ENCODE results near the gene COX8C. TPM values are rescaled to one million over a fixed set of nuclear protein-coding genes. Genes with fewer than 3 reads are reported as not detected.

The COX8C gene
- total RNA-seq, 1 experiment from 2014 or later = not detected

DNA sequence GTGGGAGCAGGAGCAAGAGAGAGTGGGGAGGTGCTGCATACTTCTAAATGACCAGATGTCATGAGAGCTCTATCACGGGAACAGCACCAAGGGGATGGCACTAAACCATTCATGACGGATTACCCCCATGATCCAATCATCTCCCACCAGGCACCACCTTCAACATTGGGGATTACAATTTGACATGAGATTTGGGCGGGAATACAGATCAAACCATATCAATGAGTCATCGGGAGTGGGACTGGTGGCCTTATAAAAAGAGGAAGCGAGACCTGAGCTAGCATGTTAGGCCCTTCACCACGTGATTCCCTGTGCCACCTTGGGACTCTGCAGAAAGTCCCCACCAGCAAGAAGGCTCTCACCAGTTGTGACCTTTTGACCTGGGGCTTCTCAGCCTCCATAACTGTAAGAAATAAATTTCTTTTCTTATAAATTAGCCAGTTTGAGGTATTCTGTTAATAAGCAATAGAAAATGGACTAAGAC, 28.7 kb downstream of the COX8C start:
- ATAC-seq (no peak), DNase-seq (ENCODE audit: low read depth, low spot score) (no peak)
- Histone ChIP-seq H3K9me3 (ENCODE audit: control insufficient read depth, insufficient read depth, low read depth, low read length) (no peaks in the 10 kb centered on the region), H3K27ac (ENCODE audit: low read length) (no peak overlapping the region), H3K36me3 (ENCODE audit: control insufficient read depth, insufficient read depth, low read length) (no peaks in the 10 kb centered on the region), H3K4me3 (ENCODE audit: low read depth in 2 of 2, low read length in 2 of 2) (no peak overlapping the region), H3K4me1 (ENCODE audit: control insufficient read depth, insufficient read depth, low read length) (no peaks in the 10 kb centered on the region), H3K27me3 (ENCODE audit: control insufficient read depth, insufficient read depth, low read length) (peaks cover 5% of the 10 kb centered on the region; the same call in 1 of the 2 replicates)
- TF ChIP-seq TCF7L2 (IDR thresholded peaks at IDR 0.05; ENCODE audit: low read depth, low read length) (no peak), POLR2AphosphoS5 (IDR thresholded peaks at IDR 0.05; ENCODE audit: low read depth, low read length) (no peak), SIN3A (IDR thresholded peaks at IDR 0.05; ENCODE audit: borderline replicate concordance, insufficient read depth, low read depth, low read length) (no peak)
- TF ChIP-seq, protein P1, sequence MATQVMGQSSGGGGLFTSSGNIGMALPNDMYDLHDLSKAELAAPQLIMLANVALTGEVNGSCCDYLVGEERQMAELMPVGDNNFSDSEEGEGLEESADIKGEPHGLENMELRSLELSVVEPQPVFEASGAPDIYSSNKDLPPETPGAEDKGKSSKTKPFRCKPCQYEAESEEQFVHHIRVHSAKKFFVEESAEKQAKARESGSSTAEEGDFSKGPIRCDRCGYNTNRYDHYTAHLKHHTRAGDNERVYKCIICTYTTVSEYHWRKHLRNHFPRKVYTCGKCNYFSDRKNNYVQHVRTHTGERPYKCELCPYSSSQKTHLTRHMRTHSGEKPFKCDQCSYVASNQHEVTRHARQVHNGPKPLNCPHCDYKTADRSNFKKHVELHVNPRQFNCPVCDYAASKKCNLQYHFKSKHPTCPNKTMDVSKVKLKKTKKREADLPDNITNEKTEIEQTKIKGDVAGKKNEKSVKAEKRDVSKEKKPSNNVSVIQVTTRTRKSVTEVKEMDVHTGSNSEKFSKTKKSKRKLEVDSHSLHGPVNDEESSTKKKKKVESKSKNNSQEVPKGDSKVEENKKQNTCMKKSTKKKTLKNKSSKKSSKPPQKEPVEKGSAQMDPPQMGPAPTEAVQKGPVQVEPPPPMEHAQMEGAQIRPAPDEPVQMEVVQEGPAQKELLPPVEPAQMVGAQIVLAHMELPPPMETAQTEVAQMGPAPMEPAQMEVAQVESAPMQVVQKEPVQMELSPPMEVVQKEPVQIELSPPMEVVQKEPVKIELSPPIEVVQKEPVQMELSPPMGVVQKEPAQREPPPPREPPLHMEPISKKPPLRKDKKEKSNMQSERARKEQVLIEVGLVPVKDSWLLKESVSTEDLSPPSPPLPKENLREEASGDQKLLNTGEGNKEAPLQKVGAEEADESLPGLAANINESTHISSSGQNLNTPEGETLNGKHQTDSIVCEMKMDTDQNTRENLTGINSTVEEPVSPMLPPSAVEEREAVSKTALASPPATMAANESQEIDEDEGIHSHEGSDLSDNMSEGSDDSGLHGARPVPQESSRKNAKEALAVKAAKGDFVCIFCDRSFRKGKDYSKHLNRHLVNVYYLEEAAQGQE (IDR thresholded peaks at IDR 0.05; ENCODE audit: insufficient read depth in 1 of 2, low read depth in 2 of 2, low read length in 1 of 2) = no peak
- TF ChIP-seq, protein P2, sequence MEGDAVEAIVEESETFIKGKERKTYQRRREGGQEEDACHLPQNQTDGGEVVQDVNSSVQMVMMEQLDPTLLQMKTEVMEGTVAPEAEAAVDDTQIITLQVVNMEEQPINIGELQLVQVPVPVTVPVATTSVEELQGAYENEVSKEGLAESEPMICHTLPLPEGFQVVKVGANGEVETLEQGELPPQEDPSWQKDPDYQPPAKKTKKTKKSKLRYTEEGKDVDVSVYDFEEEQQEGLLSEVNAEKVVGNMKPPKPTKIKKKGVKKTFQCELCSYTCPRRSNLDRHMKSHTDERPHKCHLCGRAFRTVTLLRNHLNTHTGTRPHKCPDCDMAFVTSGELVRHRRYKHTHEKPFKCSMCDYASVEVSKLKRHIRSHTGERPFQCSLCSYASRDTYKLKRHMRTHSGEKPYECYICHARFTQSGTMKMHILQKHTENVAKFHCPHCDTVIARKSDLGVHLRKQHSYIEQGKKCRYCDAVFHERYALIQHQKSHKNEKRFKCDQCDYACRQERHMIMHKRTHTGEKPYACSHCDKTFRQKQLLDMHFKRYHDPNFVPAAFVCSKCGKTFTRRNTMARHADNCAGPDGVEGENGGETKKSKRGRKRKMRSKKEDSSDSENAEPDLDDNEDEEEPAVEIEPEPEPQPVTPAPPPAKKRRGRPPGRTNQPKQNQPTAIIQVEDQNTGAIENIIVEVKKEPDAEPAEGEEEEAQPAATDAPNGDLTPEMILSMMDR (IDR thresholded peaks at IDR 0.05) = no peak
- no TSS peak for BruUV-seq (replicated peaks)
- intact Hi-C loops (cut with micrococcal nuclease; ENCODE audit: unreplicated experiment) = no loop called here
- CTCF ChIA-PET = no interaction called here
- POLR2A ChIA-PET = no interaction called here
- in situ Hi-C loops (cut with HindIII; ENCODE audit: low pct_unique_long_range_greater_than_20kb, low sequenced_read_pairs) = no loop called here

DNA sequence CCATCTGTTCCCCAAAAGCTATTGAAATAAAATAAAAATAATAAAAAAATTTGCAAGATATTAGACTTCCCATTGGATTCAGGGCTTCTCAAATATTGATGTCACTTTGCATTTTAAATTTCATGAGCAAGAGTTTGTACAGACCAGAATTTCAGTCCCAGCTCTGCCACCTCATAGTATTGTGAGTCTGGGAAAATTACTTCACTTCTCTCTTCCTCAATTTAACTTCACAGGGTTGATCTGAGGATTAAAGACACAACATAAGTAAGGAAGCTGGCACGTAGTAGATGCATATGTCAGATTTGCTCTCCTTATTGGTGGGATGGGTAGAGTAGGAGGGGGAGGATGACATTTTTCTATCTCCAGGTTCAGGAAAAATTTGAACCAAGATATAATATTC, 32.8 kb downstream of the COX8C start:
- CTCF ChIA-PET = no interaction called here
- H3K36me3 ChIP-seq (ENCODE audit: control insufficient read depth, insufficient read depth, low read length) = no peaks in the 10 kb centered on the region
- in situ Hi-C loops (cut with HindIII; ENCODE audit: low pct_unique_long_range_greater_than_20kb, low sequenced_read_pairs) = no loop called here
- H3K4me3 ChIP-seq (ENCODE audit: low read depth in 2 of 2, low read length in 2 of 2) = no peak overlapping the region
- intact Hi-C loops (cut with micrococcal nuclease; ENCODE audit: unreplicated experiment) = no loop called here
- ATAC-seq (no peak), DNase-seq (ENCODE audit: low read depth, low spot score) (no peak)
- no peaks in the 10 kb centered on the region for H3K9me3 ChIP-seq (ENCODE audit: control insufficient read depth, insufficient read depth, low read depth, low read length)
- no peak overlapping the region for H3K27ac ChIP-seq (ENCODE audit: low read length)
- BruUV-seq (replicated peaks) = no TSS peak
- peaks cover 8% of the 10 kb centered on the region; the same call in 1 of the 2 replicates for H3K27me3 ChIP-seq (ENCODE audit: control insufficient read depth, insufficient read depth, low read length)
- H3K4me1 ChIP-seq (ENCODE audit: control insufficient read depth, insufficient read depth, low read length) = no peaks in the 10 kb centered on the region
- TF ChIP-seq, protein P1 (IDR thresholded peaks at IDR 0.05; ENCODE audit: insufficient read depth in 1 of 2, low read depth in 2 of 2, low read length in 1 of 2) = no peak
- no peak for TF ChIP-seq SIN3A (IDR thresholded peaks at IDR 0.05; ENCODE audit: borderline replicate concordance, insufficient read depth, low read depth, low read length)
- TF ChIP-seq, protein P2 (IDR thresholded peaks at IDR 0.05) = no peak
- TF ChIP-seq POLR2AphosphoS5 (IDR thresholded peaks at IDR 0.05; ENCODE audit: low read depth, low read length) = no peak
- no peak for TF ChIP-seq TCF7L2 (IDR thresholded peaks at IDR 0.05; ENCODE audit: low read depth, low read length)
- POLR2A ChIA-PET = no interaction called here
